GM12878 (cell line): ENCODE results near the gene NFKBIE. TPM values are rescaled to one million over a fixed set of nuclear protein-coding genes. Genes with fewer than 3 reads are reported as not detected.

Experiments used
- ATF7 ChIP-seq: fragments of 450-650 bp; IDR thresholded peaks from 2 replicates; pipeline ENCODE4 v1.6.1; 2016; ENCODE audit warnings: low read depth, mild to moderate bottlenecking
- CBX5 ChIP-seq: sonication (generic); IDR thresholded peaks from 2 replicates; pipeline ENCODE4 v1.6.1; 2016; ENCODE audit warnings: low read depth, moderate library complexity, mild to moderate bottlenecking, inconsistent platforms
- CREB1 ChIP-seq: IDR thresholded peaks from 2 replicates; pipeline ENCODE4 v1.6.1; 2012; ENCODE audit warnings: low read depth, mild to moderate bottlenecking, inconsistent platforms
- E2F8 ChIP-seq: fragments of 450-650 bp; IDR thresholded peaks from 2 replicates; pipeline ENCODE4 v1.6.1; 2018; ENCODE audit warnings: mild to moderate bottlenecking, low read depth, moderate library complexity; ENCODE audit not compliant: partially characterized antibody
- HCFC1 ChIP-seq: fragments of 150-350 bp; IDR thresholded peaks from 2 replicates; pipeline ENCODE4 v1.6.1; 2014; ENCODE audit warnings: low read length
- HDGF ChIP-seq: fragments of 450-650 bp; IDR thresholded peaks from 2 replicates; pipeline ENCODE4 v1.6.1; 2016; ENCODE audit warnings: antibody characterized with exemption
- IKZF1 ChIP-seq: fragments of 450-650 bp; conservative IDR thresholded peaks from 2 replicates; pipeline ENCODE4 v1.6.1; 2017; ENCODE audit warnings: antibody characterized with exemption, mild to moderate bottlenecking
- IRF4 ChIP-seq: IDR thresholded peaks from 2 replicates; pipeline ENCODE4 v1.6.1; 2011; ENCODE audit warnings: low read depth, low read length
- KAT2A ChIP-seq: conservative IDR thresholded peaks from 2 replicates; pipeline ENCODE4 v1.6.1; 2011; ENCODE audit warnings: low read depth, low read length; ENCODE audit not compliant: control insufficient read depth
- MEF2A ChIP-seq: IDR thresholded peaks from 2 replicates; pipeline ENCODE4 v1.6.1; 2011; ENCODE audit warnings: low read depth, mild to moderate bottlenecking, low read length, moderate library complexity; ENCODE audit not compliant: insufficient read depth
- NFYA ChIP-seq: IDR thresholded peaks from 2 replicates; pipeline ENCODE4 v1.6.1; 2011; ENCODE audit warnings: low read depth, mild to moderate bottlenecking, low read length, improper control_type of control experiment, borderline replicate concordance
- NRF1 ChIP-seq: conservative IDR thresholded peaks from 2 replicates; pipeline ENCODE4 v1.6.1; 2011; ENCODE audit warnings: mild to moderate bottlenecking, low read depth, low read length, improper control_type of control experiment
- PKNOX1 ChIP-seq: fragments of 450-650 bp; IDR thresholded peaks from 2 replicates; pipeline ENCODE4 v1.6.1; 2016; ENCODE audit warnings: mild to moderate bottlenecking
- SIN3A ChIP-seq: IDR thresholded peaks from 2 replicates; pipeline ENCODE4 v1.6.1; 2012; ENCODE audit warnings: low read depth, low read length, improper control_type of control experiment
- SMARCA5 ChIP-seq: fragments of 450-650 bp; IDR thresholded peaks from 2 replicates; pipeline ENCODE4 v1.6.1; 2017; ENCODE audit warnings: mild to moderate bottlenecking
- SREBF1 ChIP-seq: IDR thresholded peaks from 2 replicates; pipeline ENCODE4 v1.6.1; 2012; ENCODE audit warnings: mild to moderate bottlenecking, low read length
- SRF ChIP-seq, 2 experiments: IDR thresholded peaks; 2 replicates each; pipeline ENCODE4 v1.6.1; 2011; ENCODE audit warnings: low read depth in 2 of 2, low read length in 2 of 2, mild to moderate bottlenecking in 1 of 2, moderate library complexity in 1 of 2
- SUPT20H ChIP-seq: IDR thresholded peaks from 2 replicates; pipeline ENCODE4 v1.6.1; 2011; ENCODE audit warnings: low read depth, mild to moderate bottlenecking, low read length, moderate library complexity, borderline replicate concordance; ENCODE audit not compliant: control insufficient read depth
- YBX1 ChIP-seq: fragments of 450-650 bp; IDR thresholded peaks from 2 replicates; pipeline ENCODE4 v1.6.1; 2016; ENCODE audit warnings: antibody characterized with exemption
- ZBTB33 ChIP-seq: fragments of 450-650 bp; IDR thresholded peaks from 2 replicates; pipeline ENCODE4 v1.6.1; 2017; ENCODE audit warnings: mild to moderate bottlenecking
- ZNF274 ChIP-seq: IDR thresholded peaks from one replicate; pipeline ENCODE4 v1.8.0; 2011; ENCODE audit not compliant: insufficient read length, insufficient read depth
- ZSCAN29 ChIP-seq: fragments of 450-650 bp; IDR thresholded peaks from 2 replicates; pipeline ENCODE4 v1.6.1; 2017; ENCODE audit warnings: mild to moderate bottlenecking, moderate library complexity
- polyA plus RNA-seq, 11 experiments: library from polyadenylated mRNA; depleted of rRNA in 4 of 11; unstranded in 6 of 11; stranded (reverse) in 5 of 11; fragments of >200 nt; fragmentation: Nextera tagmentation in 4 of 11; fragmentation: Illumina TruSeq in 1 of 11; extraction: Ambion mirVana in 4 of 11; extraction: Trizol in 1 of 11; gene quantifications; 1 replicate in 1 of 11; 2 replicates in 10 of 11; pipeline versions ENCODE4 v1.2.1 to v1.2.3, GENCODE V29; 2011 to 2016; ENCODE audit warnings: inconsistent platforms in 2 of 11, missing spikeins in 2 of 11, low read depth in 1 of 11
- total RNA-seq, 4 experiments: library from RNA; depleted of rRNA in 3 of 4; stranded (reverse); fragments of >200 nt in 3 of 4; fragmentation: Illumina TruSeq in 1 of 4; extraction: Trizol in 1 of 4; gene quantifications; 2 replicates each; pipeline versions ENCODE4 v1.2.1 to v1.2.3, GENCODE V29; 2013 to 2021

The NFKBIE gene
- total and polyA plus RNA-seq, 10 of the 15 experiments (the other 5 are each of a cell fraction or from before 2014, with no cell fraction given), result 10.4 to 106 (median 38.8) TPM

- no peak for TF ChIP-seq E2F8
- no peak for TF ChIP-seq ATF7
- no peak for TF ChIP-seq SREBF1
- no peak for TF ChIP-seq CBX5
- TF ChIP-seq MEF2A, result no peak
- TF ChIP-seq HDGF, result no peak
- TF ChIP-seq CREB1, result peak; percentile 63
- no peak for TF ChIP-seq IRF4
- peak; percentile 73 to 78 for TF ChIP-seq SRF (IDR thresholded peaks at IDR 0.05; ENCODE audit: low read depth in 2 of 2, low read length in 2 of 2)
- TF ChIP-seq ZNF274, result no peak
- peak; percentile 60 for TF ChIP-seq IKZF1
- TF ChIP-seq YBX1, result no peak
- no peak for TF ChIP-seq SUPT20H
- no peak for TF ChIP-seq KAT2A
- TF ChIP-seq PKNOX1, result no peak
- TF ChIP-seq ZSCAN29, result no peak
- TF ChIP-seq HCFC1, result no peak
- no peak for TF ChIP-seq NRF1
- no peak for TF ChIP-seq NFYA
- no peak for TF ChIP-seq ZBTB33
- peak; percentile 97 for TF ChIP-seq SIN3A
- no peak for TF ChIP-seq SMARCA5
Observed at GRCh38 chr6:44247338-44248302, 17.7 kb downstream of the NFKBIE start (continued).
